ENCODE results near the gene TIMM22. TPM values are rescaled to one million over a fixed set of nuclear protein-coding genes. Genes with fewer than 3 reads are reported as not detected.
A peak's percentile ranks its signal among the peaks of the same experiment; 100 is the strongest.
"Not testable (repeated sequence)": the region's sequence is repeated elsewhere in the genome, so short reads cannot be mapped to it uniquely, and the experiment has no call there.

Gene TIMM22
- 10 to 100 TPM; 14.4 to 16.1 (median 15.3) TPM for total RNA-seq

DNA sequence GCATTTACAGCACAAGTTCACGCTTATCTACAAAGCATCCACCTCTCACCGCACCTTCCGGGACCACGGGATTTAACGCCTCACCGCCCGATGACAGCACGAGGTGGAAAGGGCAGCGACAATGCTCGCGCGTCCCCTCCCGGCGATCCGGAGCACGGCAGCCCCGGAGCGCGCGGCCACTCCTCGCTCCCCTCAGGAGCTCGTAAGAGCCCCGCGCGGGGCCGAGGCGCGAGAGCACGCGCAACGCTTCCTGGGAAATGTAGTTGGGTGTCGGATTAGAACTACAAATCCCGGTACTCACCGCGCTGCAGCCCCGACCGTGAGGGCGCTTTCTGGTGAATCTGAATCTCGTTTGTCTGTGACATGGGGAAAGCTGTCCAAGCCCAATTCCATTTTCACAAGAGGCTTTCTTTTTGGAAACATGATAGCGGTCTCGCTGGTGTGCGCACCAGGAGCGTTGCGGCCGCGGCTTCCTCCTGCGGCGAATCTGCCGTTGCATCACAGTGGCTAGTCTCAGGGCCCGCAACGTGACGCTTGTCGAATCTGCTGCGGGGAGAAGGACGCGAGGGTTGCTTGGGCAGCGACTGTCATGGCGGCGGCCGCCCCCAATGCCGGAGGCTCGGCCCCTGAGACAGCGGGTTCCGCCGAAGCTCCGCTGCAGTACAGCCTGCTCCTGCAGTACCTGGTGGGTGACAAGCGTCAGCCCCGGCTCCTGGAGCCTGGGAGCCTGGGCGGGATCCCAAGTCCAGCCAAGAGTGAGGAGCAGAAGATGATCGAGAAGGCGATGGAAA lies at the start of gene TIMM22:
TSS of gene TIMM22 (plus strand) at position 576 of the 791 bp plus-strand sequence. CDS start at position 590, 14 bp downstream.
- intact Hi-C loops (cut with DNase I; ENCODE audit: low total_unique reads) (loop anchor here (1.0 to 5.0 kb wide), 5 partner anchors 15 to 584 kb away; a partner anchor contains a TSS), in situ Hi-C loops (cut with MboI; ENCODE audit: low sequenced_read_pairs in 4 of 4) (no loop called here)
- Histone ChIP-seq H3K4me3 (peak within 1 kb of the TSS; percentile 75 to 98 (median 97)), H3K27ac (peak within 1 kb of the TSS; percentile 88 to 95 (median 92)), H3K27me3 (no peaks in the 10 kb centered on the region), H3K9me3 (no peaks in the 10 kb centered on the region), H3K4me1 (peaks cover 40 to 41% of the 10 kb centered on the region in 2 donors), H3K36me3 (peaks cover 0 to 19% of the 10 kb centered on the region in 2 donors)
- DNase-seq: peak; percentile 88 to 91
- peak; percentile 76 to 83 for TF ChIP-seq POLR2A (IDR thresholded peaks at IDR 0.05)
- TF ChIP-seq, protein P1, sequence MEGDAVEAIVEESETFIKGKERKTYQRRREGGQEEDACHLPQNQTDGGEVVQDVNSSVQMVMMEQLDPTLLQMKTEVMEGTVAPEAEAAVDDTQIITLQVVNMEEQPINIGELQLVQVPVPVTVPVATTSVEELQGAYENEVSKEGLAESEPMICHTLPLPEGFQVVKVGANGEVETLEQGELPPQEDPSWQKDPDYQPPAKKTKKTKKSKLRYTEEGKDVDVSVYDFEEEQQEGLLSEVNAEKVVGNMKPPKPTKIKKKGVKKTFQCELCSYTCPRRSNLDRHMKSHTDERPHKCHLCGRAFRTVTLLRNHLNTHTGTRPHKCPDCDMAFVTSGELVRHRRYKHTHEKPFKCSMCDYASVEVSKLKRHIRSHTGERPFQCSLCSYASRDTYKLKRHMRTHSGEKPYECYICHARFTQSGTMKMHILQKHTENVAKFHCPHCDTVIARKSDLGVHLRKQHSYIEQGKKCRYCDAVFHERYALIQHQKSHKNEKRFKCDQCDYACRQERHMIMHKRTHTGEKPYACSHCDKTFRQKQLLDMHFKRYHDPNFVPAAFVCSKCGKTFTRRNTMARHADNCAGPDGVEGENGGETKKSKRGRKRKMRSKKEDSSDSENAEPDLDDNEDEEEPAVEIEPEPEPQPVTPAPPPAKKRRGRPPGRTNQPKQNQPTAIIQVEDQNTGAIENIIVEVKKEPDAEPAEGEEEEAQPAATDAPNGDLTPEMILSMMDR (IDR thresholded peaks at IDR 0.05 in 4 of 5, conservative IDR thresholded peaks at IDR 0.05 in 1 of 5): peak; percentile 97 to 99 (median 98)
- peak; percentile 93 to 94 for ATAC-seq

DNA sequence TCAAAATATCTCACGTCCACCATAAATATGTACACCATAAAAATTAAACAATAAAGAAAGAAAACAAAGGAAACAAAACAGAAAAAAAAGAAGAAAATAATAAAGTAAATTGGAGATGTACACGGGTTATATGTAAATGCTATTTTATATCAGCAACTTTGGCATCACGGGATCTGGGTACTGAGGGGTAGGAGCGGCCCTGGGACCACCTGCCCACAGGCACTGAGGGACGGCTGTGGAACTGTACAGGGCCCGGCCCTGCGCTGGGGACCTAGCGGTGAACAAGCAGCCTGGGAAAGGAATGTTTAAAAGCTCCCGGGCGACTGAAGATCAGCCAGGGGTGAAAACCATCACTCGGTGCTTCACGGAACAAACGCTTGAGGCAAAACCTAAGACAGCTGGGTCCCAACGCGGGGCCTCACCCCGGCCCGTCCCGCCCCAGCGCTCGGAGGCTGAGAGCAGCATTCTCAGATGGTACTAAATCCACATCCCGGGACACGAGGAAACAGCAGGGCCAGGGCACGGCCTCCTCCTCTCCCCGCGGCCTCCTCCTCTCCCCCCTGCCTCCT lies 48.6 kb upstream of the TIMM22 start:
- DNase-seq (no peak), ATAC-seq (no peak)
- Histone ChIP-seq H3K27ac (peak overlapping the region in 1 of 4 donors; percentile 29), H3K9me3 (no peaks in the 10 kb centered on the region), H3K27me3 (no peaks in the 10 kb centered on the region), H3K4me3 (no peak overlapping the region), H3K4me1 (peaks cover 11 to 22% of the 10 kb centered on the region in 2 donors), H3K36me3 (no peaks in the 10 kb centered on the region)
- TF ChIP-seq, protein P1 (IDR thresholded peaks at IDR 0.05 in 4 of 5, conservative IDR thresholded peaks at IDR 0.05 in 1 of 5): no peak
- TF ChIP-seq POLR2A (IDR thresholded peaks at IDR 0.05): no peak
- intact Hi-C loops (cut with DNase I; ENCODE audit: low total_unique reads) (no loop called here), in situ Hi-C loops (cut with MboI; ENCODE audit: low sequenced_read_pairs in 4 of 4) (no loop called here)

DNA sequence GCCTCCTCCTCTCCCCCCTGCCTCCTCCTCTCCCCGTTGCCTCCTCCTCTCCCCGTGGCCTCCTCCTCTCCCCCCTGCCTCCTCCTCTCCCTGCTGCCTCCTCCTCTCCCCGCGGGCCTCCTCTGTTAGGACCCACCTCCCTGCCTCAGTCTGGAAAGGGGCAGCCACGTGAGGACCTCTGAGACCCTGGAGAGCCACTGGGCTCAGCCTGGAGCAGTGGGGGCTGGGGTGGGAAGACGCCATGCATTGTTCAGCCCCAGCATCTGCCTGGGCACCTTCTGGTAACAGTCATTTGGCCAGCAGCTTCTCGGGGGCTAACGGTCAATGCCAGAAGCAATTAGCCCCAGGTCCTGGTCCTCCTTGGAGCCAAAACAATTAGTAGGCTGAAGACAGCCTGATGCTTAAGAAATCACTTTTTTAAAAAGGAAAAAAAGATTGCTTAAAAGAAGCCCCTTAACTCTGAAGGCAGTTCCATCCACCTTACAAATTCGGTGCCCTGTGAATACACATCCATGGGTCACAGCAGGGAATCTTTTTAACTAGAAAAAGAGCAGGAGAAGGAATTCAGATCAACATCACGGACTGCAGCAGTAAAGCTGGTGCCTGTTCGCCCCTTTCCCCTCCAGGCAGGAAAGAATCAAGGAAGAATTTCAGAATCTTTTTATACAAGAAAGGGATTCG lies 47.2 kb upstream of the TIMM22 start:
- in situ Hi-C loops (cut with MboI; ENCODE audit: low sequenced_read_pairs in 4 of 4) (no loop called here), intact Hi-C loops (cut with DNase I; ENCODE audit: low total_unique reads) (no loop called here)
- Histone ChIP-seq H3K4me3 (no peak overlapping the region), H3K27me3 (no peaks in the 10 kb centered on the region), H3K9me3 (no peaks in the 10 kb centered on the region), H3K4me1 (peaks cover 18 to 30% of the 10 kb centered on the region in 2 donors), H3K27ac (peak overlapping the region in 2 of 4 donors; percentile 21 to 24), H3K36me3 (no peaks in the 10 kb centered on the region)
- DNase-seq (no peak), ATAC-seq (no peak)
- no peak for TF ChIP-seq POLR2A (IDR thresholded peaks at IDR 0.05)
- TF ChIP-seq, protein P1 (IDR thresholded peaks at IDR 0.05 in 4 of 5, conservative IDR thresholded peaks at IDR 0.05 in 1 of 5): no peak

DNA sequence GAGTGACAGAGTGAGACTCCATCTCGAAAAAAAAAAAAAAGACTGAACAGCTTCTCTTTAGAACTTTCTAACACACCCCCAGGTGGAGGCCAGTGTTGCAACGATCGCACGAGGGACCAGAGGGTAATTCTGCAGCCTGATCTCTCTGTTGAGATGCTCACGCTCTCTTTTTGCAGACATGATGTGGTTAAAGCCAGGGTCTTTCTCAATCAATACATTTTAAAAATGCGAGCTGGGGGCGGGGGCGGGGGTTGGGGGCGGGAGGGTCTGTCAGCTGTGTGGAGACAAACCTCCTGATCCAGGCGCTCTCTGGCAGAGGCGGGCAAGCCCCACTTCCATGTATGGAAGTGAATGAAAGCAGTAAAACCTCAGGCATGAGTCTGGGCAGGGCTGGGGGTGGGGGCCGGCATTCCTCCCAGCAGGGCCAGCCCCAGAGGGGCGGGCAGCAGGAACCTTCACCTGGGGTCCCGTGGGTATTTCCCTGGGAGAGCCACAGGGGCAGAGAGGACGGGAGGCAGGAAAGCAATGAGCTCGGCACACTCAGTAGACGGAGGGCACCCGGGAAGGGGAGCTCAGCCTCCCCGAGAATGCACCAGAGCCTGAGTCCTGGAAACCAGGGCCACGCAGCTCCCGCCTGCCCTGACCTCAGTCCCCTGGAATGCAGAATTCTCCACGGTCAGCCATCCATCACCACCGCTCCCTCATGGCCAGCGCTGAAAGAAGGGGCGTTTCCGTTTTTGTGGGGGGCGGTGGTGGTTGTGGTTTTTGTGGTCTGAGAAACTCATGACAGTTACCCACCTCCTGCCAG lies 45.4 kb upstream of the TIMM22 start:
- H3K9me3 ChIP-seq: no peaks in the 10 kb centered on the region
- intact Hi-C loops (cut with DNase I; ENCODE audit: low total_unique reads): no loop called here
- ATAC-seq: no peak
- H3K4me1 ChIP-seq: peaks cover 20 to 31% of the 10 kb centered on the region in 2 donors
- H3K27ac ChIP-seq: no peak overlapping the region
- H3K27me3 ChIP-seq: no peaks in the 10 kb centered on the region
- no peak for DNase-seq
- TF ChIP-seq POLR2A (IDR thresholded peaks at IDR 0.05): no peak
- TF ChIP-seq, protein P1 (IDR thresholded peaks at IDR 0.05 in 4 of 5, conservative IDR thresholded peaks at IDR 0.05 in 1 of 5): no peak
- in situ Hi-C loops (cut with MboI; ENCODE audit: low sequenced_read_pairs in 4 of 4): no loop called here
- no peak overlapping the region for H3K4me3 ChIP-seq
- no peaks in the 10 kb centered on the region for H3K36me3 ChIP-seq

DNA sequence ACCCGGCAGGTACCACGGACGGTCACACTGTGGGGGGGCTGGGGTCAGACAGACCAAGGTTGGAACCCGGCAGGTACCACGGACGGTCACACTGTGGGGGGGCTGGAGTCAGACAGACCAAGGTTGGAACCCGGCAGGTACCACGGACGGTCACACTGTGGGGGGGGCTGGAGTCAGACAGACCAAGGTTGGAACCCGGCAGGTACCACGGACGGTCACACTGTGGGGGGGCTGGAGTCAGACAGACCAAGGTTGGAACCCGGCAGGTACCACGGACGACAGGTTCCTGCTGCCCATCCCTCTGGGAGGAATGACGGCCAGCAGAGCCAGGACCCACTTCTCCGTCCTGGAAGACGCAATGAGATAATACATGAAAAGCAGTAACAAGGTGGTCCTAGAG lies 44.3 kb upstream of the TIMM22 start:
- DNase-seq; in situ Hi-C loops (cut with MboI; ENCODE audit: low sequenced_read_pairs in 4 of 4): not testable (repeated sequence)
- H3K4me1 ChIP-seq: peaks cover 25 to 41% of the 10 kb centered on the region in 2 donors

More for the DNA sequence above, 44.3 kb upstream of the TIMM22 start:
- H3K27me3 ChIP-seq; H3K27ac ChIP-seq; H3K36me3 ChIP-seq; ATAC-seq; H3K9me3 ChIP-seq; H3K4me3 ChIP-seq; intact Hi-C loops (cut with DNase I; ENCODE audit: low total_unique reads): not testable (repeated sequence)

Measured in gastrocnemius medialis (tissue), 4 donors.